GM18520 (cell line): ENCODE results near the gene DPP6.

ENCODE experiments used
- ATAC-seq: cut with Tn5 transposase; IDR thresholded peaks from one replicate; pipeline ENCODE4 v1.9.1; 2021; ENCODE audit not compliant: unreplicated experiment

DPP6 gene

DNA sequence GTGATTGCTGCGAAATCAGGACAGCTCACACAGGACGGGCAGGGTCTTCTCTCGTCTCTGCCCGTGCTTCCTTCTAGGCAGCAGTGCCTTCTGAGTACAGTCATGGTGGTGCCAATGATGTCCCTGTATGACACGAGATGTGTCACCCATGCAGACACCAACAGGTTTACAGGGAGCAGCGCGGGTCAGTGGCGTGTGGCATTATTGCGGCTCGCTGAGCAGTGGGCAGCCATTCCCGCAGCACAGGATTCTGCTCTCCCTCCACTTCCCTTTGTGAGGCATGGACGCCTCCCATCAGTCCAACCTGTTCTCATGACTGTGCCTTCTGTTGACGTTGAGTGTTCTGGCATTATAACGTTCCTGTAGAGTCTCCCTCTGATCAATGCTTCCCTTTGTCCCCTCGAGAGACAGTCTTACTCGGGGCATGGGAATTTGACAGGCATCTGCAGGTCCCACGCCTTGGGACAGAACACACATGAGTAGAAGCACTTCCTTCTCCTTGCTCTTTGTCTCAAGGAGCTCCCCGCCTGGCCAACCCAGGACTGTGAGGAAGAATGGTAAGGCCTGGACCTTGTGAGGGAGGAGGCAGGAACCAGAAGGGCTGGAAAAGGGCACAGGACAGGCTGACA lies 731.2 kb downstream of the DPP6 start:
- no peak for ATAC-seq

- no peak for ATAC-seq
Observed at GRCh38 chr7:154785898-154786297, 733.7 kb downstream of the DPP6 start.

DNA sequence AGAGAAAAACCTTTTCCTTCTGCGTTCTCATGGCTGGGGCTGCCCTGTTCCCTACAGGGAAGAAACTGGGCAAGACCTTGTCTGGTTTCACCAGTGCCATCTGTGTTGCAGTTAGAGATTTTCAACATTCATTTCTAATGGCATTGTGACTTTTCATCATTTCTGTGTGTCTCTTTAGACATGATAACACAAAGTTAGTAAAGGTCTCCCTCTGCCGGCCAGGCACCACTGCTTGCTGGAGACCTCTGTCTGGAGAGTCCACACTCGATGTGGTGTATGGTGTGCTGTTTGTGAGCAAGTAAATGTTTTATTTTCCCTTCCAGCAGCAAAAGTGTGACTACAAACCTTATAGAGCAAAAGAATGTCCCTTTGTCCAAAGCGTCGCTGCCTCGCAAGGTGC lies 737.2 kb downstream of the DPP6 start:
- ATAC-seq: no peak

GRCh38 chr7:154791611-154792010 lies 739.4 kb downstream of the DPP6 start:
- ATAC-seq: no peak

DNA sequence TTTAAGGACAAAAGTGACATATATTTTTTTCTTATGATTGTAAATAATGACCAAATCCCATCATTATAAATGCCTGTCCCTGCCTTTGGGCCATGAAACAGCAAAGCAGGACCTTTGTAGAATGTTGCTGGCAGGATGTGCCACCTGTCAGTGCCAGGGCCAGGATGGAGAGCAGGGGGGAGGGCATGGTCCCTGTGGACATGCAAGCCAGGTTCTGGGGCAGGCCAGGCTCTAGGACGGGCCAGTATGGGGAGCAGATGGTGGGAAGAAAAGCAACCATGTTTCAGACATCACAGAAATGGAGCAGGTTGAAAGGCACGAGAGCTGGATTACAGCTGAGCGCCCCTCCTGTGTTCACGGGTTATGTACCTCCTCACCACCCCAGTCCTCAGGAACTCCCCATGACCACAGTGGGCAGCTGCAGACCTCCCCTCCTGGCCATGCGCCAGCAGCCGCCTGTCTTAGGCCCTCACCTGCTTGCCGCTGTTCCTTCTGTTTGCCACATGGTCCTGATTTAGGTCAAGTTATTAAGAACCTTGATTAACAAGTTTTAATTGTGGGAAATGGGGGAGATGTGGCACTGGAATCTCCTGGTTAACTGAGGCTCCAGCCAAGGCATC lies 740.3 kb downstream of the DPP6 start:
- ATAC-seq: no peak

DNA sequence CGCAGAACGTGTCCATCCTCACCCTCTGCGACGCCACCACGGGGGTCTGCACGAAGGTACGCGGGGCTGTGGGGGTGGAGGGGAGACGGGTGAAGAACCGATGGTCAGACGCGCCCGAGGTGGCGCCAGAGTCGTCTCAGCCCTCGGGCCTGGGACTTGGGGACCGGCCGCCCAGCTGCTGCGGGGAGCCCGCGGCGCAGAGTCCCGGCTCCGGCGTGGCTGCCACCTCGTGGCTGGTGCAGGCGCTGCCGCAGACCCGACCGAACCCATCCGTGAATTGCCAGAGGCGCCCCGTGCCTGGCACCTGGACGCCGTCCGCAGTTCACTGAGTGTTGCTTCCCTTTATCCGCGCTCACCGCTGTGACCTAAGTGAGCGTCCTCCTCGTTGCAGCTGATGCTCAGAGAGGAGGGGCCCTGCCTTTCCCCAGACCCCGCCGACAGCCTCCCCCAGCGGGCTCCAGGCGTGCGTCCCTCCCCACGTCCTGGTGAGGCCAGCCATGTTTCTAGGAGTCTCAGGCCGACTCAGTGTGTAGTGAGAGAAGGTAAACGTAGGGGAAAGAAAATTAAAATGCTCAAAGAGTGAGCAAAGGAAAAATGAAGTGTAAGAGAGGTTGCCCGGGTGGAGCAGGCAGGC lies 742.1 kb downstream of the DPP6 start:
- no peak for ATAC-seq

GRCh38 chr7:154795014-154795413 lies 742.8 kb downstream of the DPP6 start:
- no peak for ATAC-seq

GRCh38 chr7:154795437-154795836 lies 743.2 kb downstream of the DPP6 start:
- no peak for ATAC-seq

GRCh38 chr7:154804449-154804848 lies 752.3 kb downstream of the DPP6 start:
- ATAC-seq: no peak

GRCh38 chr7:154812027-154812426 lies 759.8 kb downstream of the DPP6 start:
- no peak for ATAC-seq

DNA sequence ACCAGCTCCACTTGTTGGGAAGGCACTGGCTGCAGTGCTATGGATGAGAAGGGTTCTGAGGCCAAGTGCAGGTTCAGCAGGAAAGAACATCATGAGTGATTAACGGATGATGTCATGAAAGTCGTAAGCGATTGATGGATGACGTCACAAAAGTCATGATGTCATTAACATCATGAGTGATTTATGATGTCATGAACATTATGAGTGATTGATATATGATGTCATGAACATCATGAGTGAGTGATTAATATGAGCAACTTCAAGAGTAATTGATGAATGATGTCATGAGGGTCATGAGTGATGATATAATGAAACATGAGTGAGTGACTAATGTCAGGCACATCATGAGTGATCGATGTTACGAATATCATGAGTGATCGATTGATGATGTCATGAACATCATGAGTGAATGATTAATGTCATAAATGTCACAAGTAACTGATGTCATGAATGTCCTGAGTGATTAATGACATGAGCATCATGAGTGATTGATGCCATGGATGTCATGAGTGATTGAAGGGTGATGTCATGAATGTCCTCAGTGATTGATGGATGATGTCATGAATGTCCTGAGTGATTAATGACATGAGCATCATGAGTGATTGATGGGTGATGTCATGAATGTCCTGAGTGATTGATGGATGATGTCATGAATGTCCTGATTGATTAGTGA lies 765.2 kb downstream of the DPP6 start:
- ATAC-seq: no peak

DNA sequence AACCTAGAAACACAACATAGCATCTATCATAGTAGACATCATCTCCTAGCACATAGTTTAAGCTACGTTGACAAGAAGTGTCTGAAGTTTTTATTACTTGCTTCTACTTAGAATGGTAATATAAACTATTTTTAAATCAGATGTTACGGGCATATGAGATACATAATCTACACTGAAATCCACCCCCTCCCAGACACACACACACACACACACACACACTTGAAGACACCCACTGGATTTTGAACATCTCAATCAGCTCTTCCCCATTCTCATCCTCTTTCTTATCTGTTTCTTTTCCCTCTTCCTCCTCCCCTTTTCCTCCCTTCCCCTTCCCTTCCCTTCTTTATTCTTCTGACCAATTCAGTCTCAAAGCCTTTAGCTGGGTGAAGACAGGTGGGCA lies 774.8 kb downstream of the DPP6 start:
- no peak for ATAC-seq

DNA sequence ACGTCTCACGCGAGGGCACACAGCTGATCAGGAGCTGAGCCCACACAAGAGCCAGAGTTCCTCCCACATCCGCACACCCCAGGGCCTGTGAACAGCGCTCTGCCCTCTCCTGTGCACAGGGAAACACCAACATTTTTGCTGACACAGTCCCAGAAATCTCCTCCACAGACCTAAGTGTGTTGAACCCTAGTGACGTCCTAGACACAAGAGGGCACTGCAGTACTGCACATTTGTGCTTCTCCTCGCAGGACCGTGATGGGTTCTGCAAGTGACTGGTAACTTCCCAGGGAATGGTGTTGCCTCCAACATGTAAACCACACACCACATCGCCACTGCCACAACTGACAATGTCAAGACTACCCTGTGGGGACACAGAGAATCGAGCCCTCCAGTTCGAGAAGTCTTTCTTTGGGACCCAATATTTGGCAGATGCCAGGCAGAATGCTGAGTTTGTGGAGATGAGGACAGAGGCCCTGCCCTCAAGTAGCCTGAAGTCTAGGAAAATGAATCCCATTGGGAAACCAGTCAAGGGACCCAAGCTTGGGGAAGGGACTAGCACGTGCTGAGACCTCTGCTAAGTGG lies 780.5 kb downstream of the DPP6 start:
- no peak for ATAC-seq

GRCh38 chr7:154836021-154836448 lies 783.8 kb downstream of the DPP6 start:
- no peak for ATAC-seq

DNA sequence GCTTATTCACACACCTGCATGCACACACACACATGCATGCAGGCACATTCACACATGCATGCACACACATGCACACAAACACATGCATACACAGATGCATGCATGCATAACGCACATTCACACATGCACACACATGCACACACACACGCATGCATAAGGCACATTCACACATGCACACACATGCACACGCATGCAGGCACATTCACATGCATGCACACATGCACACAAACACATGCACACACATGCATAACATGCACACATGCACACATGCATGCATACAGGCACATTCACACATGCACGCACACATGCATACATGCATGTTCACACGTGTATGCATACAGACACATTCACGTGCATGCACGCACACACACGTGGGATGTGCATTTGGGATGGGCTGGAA lies 784.9 kb downstream of the DPP6 start:
- ATAC-seq: no peak

- peak; percentile 94 for ATAC-seq
Observed at GRCh38 chr7:154837622-154838021, 785.4 kb downstream of the DPP6 start.

DNA sequence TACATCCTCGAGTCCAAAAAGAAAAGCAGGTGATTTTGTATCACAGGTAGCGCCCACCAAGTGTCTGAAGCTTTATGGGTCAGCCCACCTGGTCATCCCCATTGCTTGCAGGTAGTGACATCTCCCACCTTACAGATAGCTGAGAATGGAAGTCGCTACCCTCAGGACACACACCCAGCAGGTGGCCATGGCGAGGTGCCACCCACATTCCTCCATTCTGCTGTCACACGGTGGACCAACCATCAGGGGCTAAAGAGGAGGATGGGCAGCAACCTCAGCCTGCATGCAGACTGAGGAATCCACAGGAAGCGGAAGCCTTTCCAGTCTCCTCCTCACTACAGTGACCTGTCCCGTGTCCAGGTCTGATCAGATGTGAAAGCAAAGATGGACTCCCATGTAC lies 787.9 kb downstream of the DPP6 start:
- no peak for ATAC-seq

DNA sequence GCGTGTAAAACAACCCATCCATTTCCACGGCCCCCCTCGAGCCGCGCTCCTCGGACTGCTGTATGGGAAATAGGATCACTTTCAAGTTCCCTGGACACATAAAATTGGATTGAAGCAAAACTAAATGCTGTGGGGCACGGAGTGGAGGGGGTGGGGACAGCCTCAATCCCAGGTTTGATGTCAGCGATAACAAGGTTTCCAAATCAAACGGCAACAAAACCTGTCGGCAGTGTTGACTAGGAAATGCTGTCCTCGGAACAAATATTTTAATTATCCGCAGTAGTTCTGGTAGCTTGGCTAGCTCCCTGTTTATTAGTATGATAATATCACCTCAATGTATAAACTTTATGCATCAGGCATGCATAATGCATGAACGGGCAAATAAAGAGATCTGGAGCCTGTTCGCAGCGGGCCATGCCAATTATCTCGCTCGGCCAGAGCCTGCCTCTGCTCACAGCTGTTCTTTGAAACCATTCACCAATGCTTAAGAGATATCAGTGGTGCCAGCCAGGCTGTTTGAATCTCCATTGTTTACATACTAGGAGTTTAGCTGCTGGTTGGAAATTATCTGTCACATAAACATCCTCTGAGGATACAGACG lies 789.6 kb downstream of the DPP6 start:
- ATAC-seq: no peak

DNA sequence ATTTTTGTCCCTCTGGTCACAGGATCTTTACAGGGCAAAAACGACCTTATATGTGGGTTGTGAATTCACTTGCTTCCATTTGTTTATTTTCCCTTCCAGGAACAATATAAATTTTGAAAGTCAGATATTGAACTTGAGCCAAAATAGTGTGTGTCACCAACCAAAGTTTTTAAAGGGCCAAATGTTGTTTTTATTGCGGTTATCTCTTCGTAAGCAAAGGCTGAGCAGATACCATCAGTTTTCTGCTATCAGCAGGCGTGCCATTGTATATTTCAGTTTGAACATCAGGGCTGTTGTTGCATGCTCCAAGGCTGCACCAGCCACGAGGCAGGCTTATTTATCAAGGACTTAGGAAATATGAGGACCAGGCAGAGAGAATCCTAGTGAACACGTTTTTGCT lies 790.4 kb downstream of the DPP6 start:
- no peak for ATAC-seq

GRCh38 chr7:154843670-154844237 lies 791.6 kb downstream of the DPP6 start:
- no peak for ATAC-seq

DNA sequence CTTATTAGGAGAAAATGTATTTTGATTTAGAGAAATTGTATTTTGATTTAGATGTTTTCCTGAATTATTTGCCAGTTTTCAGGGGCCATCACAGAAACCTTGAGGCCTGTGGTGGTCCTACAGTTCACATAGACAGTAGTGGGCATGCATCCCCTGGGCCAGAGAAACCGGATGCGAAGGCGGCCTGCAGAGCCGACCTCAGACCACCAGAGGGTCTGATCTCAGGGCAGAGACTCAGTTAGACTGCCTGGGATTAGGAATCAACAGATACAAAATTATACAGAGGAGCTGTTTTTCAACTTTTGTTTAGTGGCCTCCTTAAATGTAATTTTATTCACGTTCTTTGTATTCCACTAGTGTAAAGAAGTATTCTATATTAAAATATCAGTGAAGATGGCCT lies 792.3 kb downstream of the DPP6 start:
- no peak for ATAC-seq
